K562 (cell line): ENCODE measurements around the gene PRR9. TPM values are rescaled to one million over a fixed set of nuclear protein-coding genes. Genes with fewer than 3 reads are reported as not detected.

ENCODE experiments used
- KLF16 ChIP-seq: IDR thresholded peaks from 2 replicates; pipeline ENCODE4 v1.6.1; 2016; ENCODE audit warnings: antibody characterized with exemption
- NFYB ChIP-seq: IDR thresholded peaks from 2 replicates; pipeline ENCODE4 v1.6.1; 2011; ENCODE audit warnings: mild to moderate bottlenecking, moderate library complexity; ENCODE audit not compliant: insufficient read length; ENCODE audit errors: extremely low read depth
- NR0B1 ChIP-seq: fragments of 450-650 bp; IDR thresholded peaks from one replicate; pipeline ENCODE4 v1.6.1; 2018; ENCODE audit warnings: mild to moderate bottlenecking, moderate library complexity; ENCODE audit not compliant: partially characterized antibody
- THAP12 ChIP-seq: fragments of 250-450 bp; sonication (Bioruptor Pico); IDR thresholded peaks from 2 replicates; pipeline ENCODE4 v1.9.0; 2021; ENCODE audit warnings: mild to moderate bottlenecking, inconsistent platforms
- ZNF134 ChIP-seq: fragments of 250-450 bp; sonication (Bioruptor Pico); conservative IDR thresholded peaks from 2 replicates; pipeline ENCODE4 v1.4.0; 2020
- polyA plus RNA-seq, 8 experiments: library from polyadenylated mRNA; depleted of rRNA in 4 of 8; stranded (reverse) in 5 of 8; unstranded in 3 of 8; fragments of >200 nt; fragmentation: Nextera tagmentation in 2 of 8; fragmentation: Illumina TruSeq in 1 of 8; extraction: Ambion mirVana in 2 of 8; extraction: Trizol in 1 of 8; gene quantifications; 2 replicates each; pipeline versions ENCODE4 v1.2.1 to v1.2.3, GENCODE V29; 2011 to 2014; ENCODE audit warnings: inconsistent platforms in 1 of 8, missing spikeins in 1 of 8
- total RNA-seq, 7 experiments: library from RNA; depleted of rRNA in 6 of 7; stranded (reverse); fragments of >200 nt in 6 of 7; fragmentation: Illumina TruSeq in 2 of 7; extraction: Trizol in 2 of 7; gene quantifications; 2 replicates each; pipeline versions ENCODE4 v1.2.1 to v1.2.3, GENCODE V29; 2011 to 2021; ENCODE audit warnings: low replicate concordance in 1 of 7

The PRR9 gene
- total and polyA plus RNA-seq, 9 of the 15 experiments (the other 6 are each of a cell fraction or from before 2014, with no cell fraction given) = 0.14 to 1.4 (median 0.24) TPM; not detected in 1

GRCh38 chr1:153220606-153221303, 3.4 kb downstream of the PRR9 start (continued):
- TF ChIP-seq THAP12 (CRISPR knock-in tag) (no peak), NFYB (no peak), KLF16 (0 out of 2 replicates have a peak, but pooled peaks have one; percentile 60), ZNF134 (peak; percentile 76), NR0B1 (no peak)
- TF ChIP-seq, all 486 proteins: peak for 19
